Transverse colon (tissue), 3 donors: ENCODE measurements around the gene PALB2.

ENCODE experiments used
- CTCF ChIP-seq, 5 experiments: fragments of 200-600 bp in 3 of 5; fragments of 450-650 bp in 2 of 5; sonication (generic) in 3 of 5; IDR thresholded peaks; 1 replicate in 2 of 5; 2 replicates in 3 of 5; pipeline ENCODE4 v1.5.1; 2016 to 2017; ENCODE audit warnings: antibody characterized with exemption in 5 of 5, inconsistent platforms in 3 of 5, mild to moderate bottlenecking in 2 of 5, moderate library complexity in 1 of 5
- POLR2A ChIP-seq: fragments of 450-650 bp; IDR thresholded peaks from one replicate; pipeline ENCODE4 v1.6.1; 2016; ENCODE audit warnings: antibody characterized with exemption, mild to moderate bottlenecking, moderate library complexity

- TF ChIP-seq CTCF (IDR thresholded peaks at IDR 0.05): no peak
- TF ChIP-seq POLR2A: no peak
Measured at GRCh38 chr16:23580391-23580790, 60.7 kb downstream of the PALB2 start.
